Measurements from ENCODE around the gene KCNQ2. TPM values are rescaled to one million over a fixed set of nuclear protein-coding genes. Genes with fewer than 3 reads are reported as not detected.

KCNQ2 gene
- total RNA-seq, 1 donor from 2014 or later: 354 TPM

DNA sequence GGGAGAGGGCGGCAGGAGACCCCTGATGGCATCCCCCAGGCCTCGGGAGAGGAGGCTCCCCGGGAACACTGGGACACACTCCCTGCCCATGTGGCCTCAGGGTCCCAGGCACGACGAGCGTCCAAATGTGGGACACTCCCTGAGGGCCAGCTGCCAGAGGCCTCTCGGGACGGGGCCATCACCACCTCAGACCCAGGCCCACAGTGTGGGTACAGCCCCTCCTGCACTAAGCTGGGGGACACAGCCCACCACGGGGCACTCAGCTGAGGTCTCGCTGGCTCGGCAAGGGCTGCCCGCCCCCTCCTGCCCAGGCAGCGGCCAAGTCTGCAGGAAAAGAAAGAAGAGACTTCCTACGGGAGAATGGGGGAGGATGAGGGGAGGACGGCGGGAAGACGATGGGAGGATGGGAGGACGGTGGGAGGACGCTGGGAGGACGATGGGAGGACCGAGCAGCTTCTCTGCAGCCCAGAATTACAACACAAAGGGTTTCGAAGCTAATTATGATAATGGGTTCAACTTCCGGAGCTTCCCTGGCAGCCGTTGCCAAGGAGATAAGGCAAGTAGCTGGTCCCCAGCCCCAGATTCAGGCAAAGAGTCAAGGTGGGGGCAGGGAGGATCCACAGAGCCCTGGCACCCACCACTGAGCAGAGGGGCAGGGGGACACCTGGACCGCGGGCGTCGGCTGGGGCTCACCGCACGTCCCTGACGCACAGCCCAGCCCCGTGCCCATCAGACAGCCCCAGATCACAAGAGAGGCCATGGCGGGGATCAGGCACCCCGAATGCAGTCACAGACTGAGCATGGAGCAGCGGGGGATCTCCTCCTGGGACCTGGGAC lies 17.5 kb downstream of the KCNQ2 start:
- Mint-ChIP-seq H3K4me1 (ENCODE audit: low read depth, unreplicated experiment) (peaks cover 24% of the 10 kb centered on the region), H3K36me3 (ENCODE audit: unreplicated experiment) (no peaks in the 10 kb centered on the region), H3K4me3 (ENCODE audit: unreplicated experiment) (peak overlapping the region; percentile 75), H3K27me3 (ENCODE audit: unreplicated experiment) (peaks cover 15% of the 10 kb centered on the region), H3K27ac (ENCODE audit: unreplicated experiment) (peak overlapping the region; percentile 93), H3K9me3 (ENCODE audit: unreplicated experiment) (peaks cover 10% of the 10 kb centered on the region)
- TF ChIP-seq, protein P1, sequence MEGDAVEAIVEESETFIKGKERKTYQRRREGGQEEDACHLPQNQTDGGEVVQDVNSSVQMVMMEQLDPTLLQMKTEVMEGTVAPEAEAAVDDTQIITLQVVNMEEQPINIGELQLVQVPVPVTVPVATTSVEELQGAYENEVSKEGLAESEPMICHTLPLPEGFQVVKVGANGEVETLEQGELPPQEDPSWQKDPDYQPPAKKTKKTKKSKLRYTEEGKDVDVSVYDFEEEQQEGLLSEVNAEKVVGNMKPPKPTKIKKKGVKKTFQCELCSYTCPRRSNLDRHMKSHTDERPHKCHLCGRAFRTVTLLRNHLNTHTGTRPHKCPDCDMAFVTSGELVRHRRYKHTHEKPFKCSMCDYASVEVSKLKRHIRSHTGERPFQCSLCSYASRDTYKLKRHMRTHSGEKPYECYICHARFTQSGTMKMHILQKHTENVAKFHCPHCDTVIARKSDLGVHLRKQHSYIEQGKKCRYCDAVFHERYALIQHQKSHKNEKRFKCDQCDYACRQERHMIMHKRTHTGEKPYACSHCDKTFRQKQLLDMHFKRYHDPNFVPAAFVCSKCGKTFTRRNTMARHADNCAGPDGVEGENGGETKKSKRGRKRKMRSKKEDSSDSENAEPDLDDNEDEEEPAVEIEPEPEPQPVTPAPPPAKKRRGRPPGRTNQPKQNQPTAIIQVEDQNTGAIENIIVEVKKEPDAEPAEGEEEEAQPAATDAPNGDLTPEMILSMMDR (IDR thresholded peaks at IDR 0.05; ENCODE audit: partially characterized antibody, unreplicated experiment): no peak
- DNase-seq: no peak

DNA sequence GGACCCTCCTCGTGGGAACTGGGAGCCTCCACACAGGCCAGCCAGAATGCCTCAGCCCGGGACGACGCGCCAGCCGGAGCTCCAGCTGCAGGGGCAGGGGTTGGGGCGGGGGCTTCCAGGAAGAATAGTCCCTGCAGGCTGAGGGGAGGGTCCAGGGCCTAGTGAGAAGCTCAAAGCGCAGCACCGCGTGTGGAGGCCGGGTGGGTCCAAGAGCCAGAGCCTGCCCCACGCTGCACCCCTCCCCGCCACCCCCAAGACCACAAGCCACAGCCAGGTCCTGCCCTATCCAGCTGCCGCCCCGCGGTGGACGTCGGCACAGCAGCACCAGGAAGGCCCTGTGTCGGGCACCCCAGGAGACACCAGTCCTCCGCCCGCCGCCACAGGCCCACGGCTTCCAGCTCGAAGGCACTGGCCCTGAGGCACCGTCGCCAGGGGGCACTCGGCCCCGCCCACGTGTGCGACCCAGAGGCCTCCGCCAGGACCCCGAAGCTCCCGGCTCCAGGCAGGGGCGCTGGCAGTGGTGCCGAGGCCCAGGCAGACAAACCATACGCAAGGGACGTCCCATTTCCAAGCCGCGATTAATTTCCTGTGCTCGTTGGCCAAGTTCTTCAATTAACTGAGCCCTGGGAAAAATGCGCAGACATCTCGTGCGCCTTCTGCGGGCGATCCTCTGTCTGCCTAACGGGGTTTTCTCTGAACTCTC lies 19.5 kb downstream of the KCNQ2 start:
- Mint-ChIP-seq H3K4me3 (ENCODE audit: unreplicated experiment) (no peak overlapping the region), H3K36me3 (ENCODE audit: unreplicated experiment) (no peaks in the 10 kb centered on the region), H3K27ac (ENCODE audit: unreplicated experiment) (peak overlapping the region; percentile 91), H3K27me3 (ENCODE audit: unreplicated experiment) (peaks cover 16% of the 10 kb centered on the region), H3K4me1 (ENCODE audit: low read depth, unreplicated experiment) (peaks cover 29% of the 10 kb centered on the region), H3K9me3 (ENCODE audit: unreplicated experiment) (peaks cover 15% of the 10 kb centered on the region)
- no peak for DNase-seq
- TF ChIP-seq, protein P1 (IDR thresholded peaks at IDR 0.05; ENCODE audit: partially characterized antibody, unreplicated experiment): no peak

DNA sequence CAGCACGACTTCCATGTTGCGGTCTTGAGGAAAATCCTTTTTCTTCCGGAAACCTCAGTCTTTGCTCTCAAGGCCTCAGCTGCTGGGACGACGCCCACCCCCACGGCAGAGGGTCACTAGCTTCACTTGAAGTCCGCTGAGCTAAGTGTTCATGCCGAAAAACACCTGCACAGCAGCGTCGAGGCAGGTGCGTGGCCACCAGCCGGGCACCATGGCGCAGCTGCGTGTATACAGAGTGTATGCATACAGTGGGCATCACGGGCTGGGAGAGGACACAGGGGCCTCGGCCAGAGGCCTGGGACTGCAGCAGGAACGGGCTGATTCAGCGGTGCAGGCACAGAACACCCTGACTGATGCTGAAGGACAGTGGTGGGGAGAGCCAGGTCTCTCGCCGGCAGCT lies 20.1 kb downstream of the KCNQ2 start:
- Mint-ChIP-seq H3K36me3 (ENCODE audit: unreplicated experiment) (no peaks in the 10 kb centered on the region), H3K4me3 (ENCODE audit: unreplicated experiment) (peak overlapping the region; percentile 74), H3K9me3 (ENCODE audit: unreplicated experiment) (peaks cover 21% of the 10 kb centered on the region), H3K27me3 (ENCODE audit: unreplicated experiment) (peaks cover 22% of the 10 kb centered on the region), H3K27ac (ENCODE audit: unreplicated experiment) (peak overlapping the region; percentile 87), H3K4me1 (ENCODE audit: low read depth, unreplicated experiment) (peaks cover 35% of the 10 kb centered on the region)
- TF ChIP-seq, protein P1 (IDR thresholded peaks at IDR 0.05; ENCODE audit: partially characterized antibody, unreplicated experiment): no peak
- no peak for DNase-seq

DNA sequence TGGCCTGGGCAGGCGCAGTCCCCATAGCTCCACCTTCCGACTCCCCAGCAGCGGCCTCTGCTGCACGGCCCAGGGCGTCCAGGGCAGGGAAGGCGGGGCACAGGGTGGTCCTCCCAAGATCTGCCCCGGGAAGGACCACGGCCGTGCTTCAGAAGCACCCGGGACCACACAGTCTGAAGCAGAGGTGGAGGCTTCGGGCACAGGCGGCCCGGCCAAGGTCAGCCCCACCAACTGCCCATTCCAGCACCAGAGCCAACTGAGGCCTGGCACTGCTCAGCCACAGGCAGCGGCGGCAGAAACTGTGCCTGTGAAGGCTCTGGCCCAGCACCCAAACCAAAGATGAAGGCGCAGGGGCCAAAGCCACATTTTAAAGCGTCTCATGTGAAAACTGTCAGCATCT lies 20.6 kb downstream of the KCNQ2 start:
- H3K27me3 Mint-ChIP-seq (ENCODE audit: unreplicated experiment): peaks cover 26% of the 10 kb centered on the region
- H3K9me3 Mint-ChIP-seq (ENCODE audit: unreplicated experiment): peaks cover 22% of the 10 kb centered on the region
- H3K4me1 Mint-ChIP-seq (ENCODE audit: low read depth, unreplicated experiment): peaks cover 39% of the 10 kb centered on the region
- DNase-seq: no peak
- TF ChIP-seq, protein P1 (IDR thresholded peaks at IDR 0.05; ENCODE audit: partially characterized antibody, unreplicated experiment): no peak
- peak overlapping the region; percentile 74 for H3K4me3 Mint-ChIP-seq (ENCODE audit: unreplicated experiment)
- peak overlapping the region; percentile 87 for H3K27ac Mint-ChIP-seq (ENCODE audit: unreplicated experiment)
- H3K36me3 Mint-ChIP-seq (ENCODE audit: unreplicated experiment): no peaks in the 10 kb centered on the region
